HEK293 (cell line): ENCODE data around the gene GGTLC2.
"Not testable (repeated sequence)": the region's sequence is repeated elsewhere in the genome, so short reads cannot be mapped to it uniquely, and the experiment has no call there.

Experiments
- CTCF ChIA-PET: fragments of 350-600 bp; formaldehyde crosslinking; extraction: SDS; loops from one replicate; lab custom pipeline; 2021; ENCODE audit warnings: antibody characterized with exemption; lab: Yijun Ruan, JAX
- POLR2A ChIA-PET: fragments of 300-600 bp; formaldehyde crosslinking; extraction: SDS; loops from one replicate; lab custom pipeline; 2020; ENCODE audit warnings: antibody characterized with exemption, inconsistent platforms; lab: Yijun Ruan, JAX
- H3K27ac ChIP-seq: fragments of 200-500 bp; sonication (Bioruptor generic); 2 replicates; pipeline ENCODE4 v1.5.1; 2014; ENCODE audit warnings: low read depth, low read length, control low read depth, inconsistent platforms; ENCODE audit errors: extremely low read depth
- H3K36me3 ChIP-seq, 2 experiments: fragments of 200-500 bp in 1 of 2; sonication (Bioruptor generic) in 1 of 2; 1 replicate in 1 of 2; 2 replicates in 1 of 2; pipeline ENCODE4 v1.5.1; 2014 to 2017; ENCODE audit warnings: inconsistent platforms in 2 of 2, low read length in 2 of 2; ENCODE audit not compliant: control insufficient read depth in 2 of 2, insufficient read depth in 1 of 2
- H3K4me1 ChIP-seq: fragments of 200-500 bp; sonication (Bioruptor generic); 2 replicates; pipeline ENCODE4 v1.5.1; 2014; ENCODE audit warnings: mild to moderate bottlenecking, low read length, inconsistent platforms; ENCODE audit not compliant: control insufficient read depth, insufficient read depth
- H3K4me3 ChIP-seq: 2 replicates; pipeline ENCODE4 v1.5.1; 2011; ENCODE audit warnings: low read depth, mild to moderate bottlenecking, control low read depth, low read length, moderate library complexity
- H3K9me3 ChIP-seq: fragments of 200-500 bp; sonication (Bioruptor generic); 2 replicates; pipeline ENCODE4 v1.5.1; 2014; ENCODE audit warnings: low read depth, low read length, inconsistent platforms; ENCODE audit not compliant: control insufficient read depth, insufficient read depth
- SCRT2 ChIP-seq: fragments of 450-650 bp; formaldehyde crosslinking; IDR thresholded peaks from 2 replicates; pipeline ENCODE4 v1.5.1; 2016; ENCODE audit warnings: missing biosample characterization, missing genetic modification characterization
- ZBTB10 ChIP-seq: fragments of 450-650 bp; formaldehyde crosslinking; IDR thresholded peaks from 2 replicates; pipeline ENCODE4 v1.5.1; 2016; ENCODE audit warnings: missing biosample characterization, missing genetic modification characterization
- ZNF169 ChIP-seq: fragments of 450-650 bp; formaldehyde crosslinking; IDR thresholded peaks from 2 replicates; pipeline ENCODE4 v1.5.1; 2016; ENCODE audit warnings: missing biosample characterization, missing genetic modification characterization
- ZNF214 ChIP-seq: fragments of 450-650 bp; formaldehyde crosslinking; IDR thresholded peaks from 2 replicates; pipeline ENCODE4 v1.5.1; 2017; ENCODE audit warnings: missing biosample characterization, mild to moderate bottlenecking, missing genetic modification characterization, borderline replicate concordance
- TF ChIP-seq, protein P1 (sequence below): fragments of 450-650 bp; formaldehyde crosslinking; IDR thresholded peaks from 2 replicates; pipeline ENCODE4 v1.5.1; 2016; ENCODE audit warnings: missing biosample characterization, missing genetic modification characterization
- TF ChIP-seq, protein P2 (sequence below): fragments of 450-650 bp; formaldehyde crosslinking; IDR thresholded peaks from 2 replicates; pipeline ENCODE4; 2016; ENCODE audit warnings: missing biosample characterization, missing genetic modification characterization

The GGTLC2 gene

GRCh38 chr22:22684580-22685561 is 40.5 kb downstream of the GGTLC2 start:
- no peaks in the 10 kb centered on the region for H3K9me3 ChIP-seq
- TF ChIP-seq, protein P1, sequence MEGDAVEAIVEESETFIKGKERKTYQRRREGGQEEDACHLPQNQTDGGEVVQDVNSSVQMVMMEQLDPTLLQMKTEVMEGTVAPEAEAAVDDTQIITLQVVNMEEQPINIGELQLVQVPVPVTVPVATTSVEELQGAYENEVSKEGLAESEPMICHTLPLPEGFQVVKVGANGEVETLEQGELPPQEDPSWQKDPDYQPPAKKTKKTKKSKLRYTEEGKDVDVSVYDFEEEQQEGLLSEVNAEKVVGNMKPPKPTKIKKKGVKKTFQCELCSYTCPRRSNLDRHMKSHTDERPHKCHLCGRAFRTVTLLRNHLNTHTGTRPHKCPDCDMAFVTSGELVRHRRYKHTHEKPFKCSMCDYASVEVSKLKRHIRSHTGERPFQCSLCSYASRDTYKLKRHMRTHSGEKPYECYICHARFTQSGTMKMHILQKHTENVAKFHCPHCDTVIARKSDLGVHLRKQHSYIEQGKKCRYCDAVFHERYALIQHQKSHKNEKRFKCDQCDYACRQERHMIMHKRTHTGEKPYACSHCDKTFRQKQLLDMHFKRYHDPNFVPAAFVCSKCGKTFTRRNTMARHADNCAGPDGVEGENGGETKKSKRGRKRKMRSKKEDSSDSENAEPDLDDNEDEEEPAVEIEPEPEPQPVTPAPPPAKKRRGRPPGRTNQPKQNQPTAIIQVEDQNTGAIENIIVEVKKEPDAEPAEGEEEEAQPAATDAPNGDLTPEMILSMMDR: 0 out of 2 replicates have a peak, but pooled peaks have one; percentile 20
- no peak for TF ChIP-seq ZBTB10 (tag by site-specific recombination)
- TF ChIP-seq SCRT2: peak; percentile 79
- H3K36me3 ChIP-seq: no peaks in the 10 kb centered on the region
- CTCF ChIA-PET: interaction anchor here (0.6 to 4.5 kb wide), 38 partner anchors 8 to 1822 kb away, joined by 3 to 88 read pairs (median 5); partner anchors contain the start of gene PRAME
- no peak overlapping the region for H3K4me3 ChIP-seq
- H3K27ac ChIP-seq: no peak overlapping the region
- H3K4me1 ChIP-seq: no peaks in the 10 kb centered on the region
- POLR2A ChIA-PET: no interaction called here

- Histone ChIP-seq H3K4me1 (no peaks in the 10 kb centered on the region), H3K9me3 (no peaks in the 10 kb centered on the region), H3K36me3 (no peaks in the 10 kb centered on the region), H3K27ac (no peak overlapping the region), H3K4me3 (no peak overlapping the region)
- CTCF ChIA-PET: interaction anchor here (0.6 to 4.5 kb wide), 25 partner anchors 8 to 1821 kb away, joined by 3 to 88 read pairs (median 5); partner anchors contain the start of gene PRAME
- POLR2A ChIA-PET: no interaction called here
- no peak for TF ChIP-seq ZNF214 (tag by site-specific recombination)
- TF ChIP-seq ZNF169: no peak
- TF ChIP-seq, protein P2, sequence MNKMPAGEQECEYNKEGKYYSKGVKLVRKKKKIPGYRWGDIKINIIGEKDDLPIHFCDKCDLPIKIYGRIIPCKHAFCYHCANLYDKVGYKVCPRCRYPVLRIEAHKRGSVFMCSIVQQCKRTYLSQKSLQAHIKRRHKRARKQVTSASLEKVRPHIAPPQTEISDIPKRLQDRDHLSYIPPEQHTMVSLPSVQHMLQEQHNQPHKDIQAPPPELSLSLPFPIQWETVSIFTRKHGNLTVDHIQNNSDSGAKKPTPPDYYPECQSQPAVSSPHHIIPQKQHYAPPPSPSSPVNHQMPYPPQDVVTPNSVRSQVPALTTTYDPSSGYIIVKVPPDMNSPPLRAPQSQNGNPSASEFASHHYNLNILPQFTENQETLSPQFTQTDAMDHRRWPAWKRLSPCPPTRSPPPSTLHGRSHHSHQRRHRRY (tag by site-specific recombination): no peak
Measured at GRCh38 chr22:22685586-22685985, 41.2 kb downstream of the GGTLC2 start.

DNA sequence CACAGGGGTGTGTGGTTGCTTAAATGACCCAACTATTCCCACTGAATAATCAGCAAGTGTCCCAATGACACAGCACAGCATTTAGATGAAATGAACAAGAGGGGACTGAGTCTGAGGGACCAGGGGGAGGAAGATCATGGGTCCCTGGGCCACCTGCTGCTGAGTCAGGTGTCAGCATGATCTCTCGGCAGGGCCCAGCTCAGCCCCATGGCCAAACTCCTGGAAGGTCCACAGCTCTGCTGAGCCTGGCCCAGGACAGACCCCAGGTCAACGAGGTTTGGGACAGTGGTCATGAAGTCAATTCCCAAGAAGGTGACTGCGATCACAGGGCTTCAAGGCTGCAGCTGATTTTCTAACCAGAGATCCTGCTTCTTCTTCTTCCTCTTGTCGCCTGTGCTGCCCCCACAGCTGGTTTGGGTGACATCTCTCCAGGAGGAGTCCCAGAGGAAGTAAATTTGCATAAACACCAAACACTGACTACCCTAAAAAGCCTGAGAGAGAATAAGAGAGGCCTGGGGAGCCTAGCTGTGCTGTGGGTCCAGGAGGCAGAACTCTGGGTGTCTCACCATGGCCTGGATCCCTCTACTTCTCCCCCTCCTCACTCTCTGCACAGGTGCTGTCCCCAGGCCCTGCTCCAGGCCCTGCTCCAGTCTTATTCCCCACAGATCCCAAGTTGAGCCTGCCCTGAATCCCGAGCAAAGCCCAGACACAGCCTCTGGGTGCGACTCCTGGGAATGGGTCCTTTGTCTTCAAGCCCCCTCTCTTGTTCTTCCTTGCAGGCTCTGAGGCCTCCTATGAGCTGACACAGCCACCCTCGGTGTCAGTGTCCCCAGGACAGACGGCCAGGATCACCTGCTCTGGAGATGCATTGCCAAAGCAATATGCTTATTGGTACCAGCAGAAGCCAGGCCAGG is 42.0 kb downstream of the GGTLC2 start:
- POLR2A ChIA-PET, H3K36me3 ChIP-seq, H3K27ac ChIP-seq, H3K4me1 ChIP-seq, H3K4me3 ChIP-seq, H3K9me3 ChIP-seq: not testable (repeated sequence)
- CTCF ChIA-PET: interaction anchor here (0.7 to 4.5 kb wide), 18 partner anchors 10 to 264 kb away, joined by 3 to 88 read pairs (median 4); no protein-coding TSS in a partner anchor
